GM23248 (cell line): ENCODE measurements around the gene PAFAH1B1. TPM values are rescaled to one million over a fixed set of nuclear protein-coding genes. Genes with fewer than 3 reads are reported as not detected.

Experiments used
- DNase-seq: peaks from one replicate; pipeline ENCODE4 v3.0.0-alpha.2; 2015
- H2AFZ ChIP-seq: fragments of 200-600 bp; sonication (generic); 2 replicates; pipeline ENCODE4 v1.6.1; 2016; ENCODE audit warnings: antibody characterized with exemption
- H3F3A ChIP-seq: fragments of 200-600 bp; sonication (generic); 2 replicates; pipeline ENCODE4 v1.6.1; 2016; ENCODE audit warnings: mild to moderate bottlenecking, antibody characterized with exemption, mixed run types; ENCODE audit not compliant: insufficient read depth
- H3K27ac ChIP-seq: fragments of 200-600 bp; sonication (generic); 2 replicates; pipeline ENCODE4 v1.5.1; 2016; ENCODE audit warnings: mild to moderate bottlenecking
- H3K27me3 ChIP-seq: fragments of 200-600 bp; sonication (generic); replicated peaks from 2 replicates; pipeline ENCODE4 v1.6.1; 2016; ENCODE audit warnings: mild to moderate bottlenecking; ENCODE audit not compliant: insufficient read depth
- H3K36me3 ChIP-seq: fragments of 200-600 bp; sonication (generic); 2 replicates; pipeline ENCODE4 v1.6.1; 2016; ENCODE audit warnings: low read depth, mild to moderate bottlenecking
- H3K4me1 ChIP-seq: fragments of 200-600 bp; sonication (generic); 2 replicates; pipeline ENCODE4 v1.6.1; 2016; ENCODE audit warnings: mild to moderate bottlenecking; ENCODE audit not compliant: insufficient read depth
- H3K4me2 ChIP-seq: fragments of 200-600 bp; sonication (generic); one replicate; pipeline ENCODE4 v1.6.1; 2016; ENCODE audit warnings: mild to moderate bottlenecking; ENCODE audit not compliant: unreplicated experiment
- H3K4me3 ChIP-seq: fragments of 200-600 bp; sonication (generic); 2 replicates; pipeline ENCODE4 v1.5.1; 2016; ENCODE audit warnings: mild to moderate bottlenecking
- H3K79me2 ChIP-seq: fragments of 200-600 bp; sonication (generic); 2 replicates; pipeline ENCODE4 v1.6.1; 2016; ENCODE audit warnings: mild to moderate bottlenecking; ENCODE audit not compliant: insufficient read depth
- H3K9ac ChIP-seq: fragments of 200-600 bp; sonication (generic); 2 replicates; pipeline ENCODE4 v1.6.1; 2016; ENCODE audit warnings: mild to moderate bottlenecking
- H3K9me2 ChIP-seq: fragments of 200-600 bp; sonication (generic); 2 replicates; pipeline ENCODE4 v1.6.1; 2016; ENCODE audit warnings: mixed run types, mild to moderate bottlenecking, moderate library complexity; ENCODE audit not compliant: insufficient read depth
- H3K9me3 ChIP-seq: fragments of 200-600 bp; sonication (generic); one replicate; pipeline ENCODE4 v1.6.1; 2017; ENCODE audit warnings: low read depth
- H4K20me1 ChIP-seq: fragments of 200-600 bp; sonication (generic); 2 replicates; pipeline ENCODE4 v1.6.0; 2016; ENCODE audit not compliant: insufficient read depth
- EZH2 ChIP-seq: fragments of 200-600 bp; sonication (generic); IDR thresholded peaks from 2 replicates; pipeline ENCODE4 v1.6.1; 2018; ENCODE audit warnings: antibody characterized with exemption, mild to moderate bottlenecking; ENCODE audit not compliant: insufficient read depth, poor library complexity, severe bottlenecking
- EZH2phosphoT487 ChIP-seq: fragments of 200-600 bp; sonication (generic); IDR thresholded peaks from 2 replicates; pipeline ENCODE4 v1.6.1; 2018; ENCODE audit warnings: antibody characterized with exemption, moderate library complexity, mild to moderate bottlenecking, low read depth; ENCODE audit not compliant: insufficient read depth
- WGBS, 2 experiments: methylation state at CpG; one replicate each; pipeline ENCODE4 v1.1.6; 2015 to 2017; ENCODE audit warnings: low lambda C conversion rate in 2 of 2, low coverage in 1 of 2; ENCODE audit errors: missing lambda C conversion rate in 2 of 2; 5-methylcytosine and 5-hydroxymethylcytosine counted together
- in situ Hi-C: fragments of 300-500 bp; cut with MboI; formaldehyde crosslinking; loops from 2 replicates; pipeline ENCODE4 v1.15.0; 2020
- polyA plus RNA-seq: library from polyadenylated mRNA; unstranded; fragments of >200 nt; fragmentation: Nextera tagmentation; extraction: Ambion mirVana; gene quantifications from 2 replicates; pipeline ENCODE4 v1.2.1, GENCODE V29; 2016
- total RNA-seq: library from RNA; depleted of rRNA; stranded (reverse); fragments of >200 nt; shearing (Covaris generic); gene quantifications from 2 replicates; pipeline ENCODE4 v1.2.3, GENCODE V29; 2014

Gene PAFAH1B1
- total and polyA plus RNA-seq, 2 experiments from 2014 or later, result 32.5 to 88.7 TPM

- Histone ChIP-seq H3K4me1 (peaks cover 16% of the 10 kb centered on the region), H3K4me3 (no peak overlapping the region), H3F3A (peaks cover 55% of the 10 kb centered on the region), H3K9me2 (no peaks in the 10 kb centered on the region), H2AFZ (no peak overlapping the region), H3K36me3 (peaks cover 66% of the 10 kb centered on the region), H3K27ac (no peak overlapping the region), H3K9ac (no peak overlapping the region), H3K9me3 (no peaks in the 10 kb centered on the region), H4K20me1 (peaks cover 5% of the 10 kb centered on the region; the same call in 1 of the 2 replicates), H3K79me2 (peaks cover 54% of the 10 kb centered on the region), H3K27me3 (no peaks in the 10 kb centered on the region), H3K4me2 (no peak overlapping the region)
- TF ChIP-seq EZH2phosphoT487, result no peak
- TF ChIP-seq EZH2, result no peak
- 80 to 81% methylated on average over 3 of the region's 3 CpGs for WGBS, 2 experiments
- in situ Hi-C loops, result no loop called here
- DNase-seq, result no peak
Measured at GRCh38 chr17:2682176-2682938, 88.9 kb downstream of the PAFAH1B1 start.

GRCh38 chr17:2683912-2684311 is 90.5 kb downstream of the PAFAH1B1 start:
- peaks cover 71% of the 10 kb centered on the region for H3F3A ChIP-seq
- H3K9me2 ChIP-seq, result no peaks in the 10 kb centered on the region
- no peak overlapping the region for H3K4me2 ChIP-seq
- in situ Hi-C loops, result no loop called here
- peaks cover 5% of the 10 kb centered on the region; the same call in 1 of the 2 replicates for H4K20me1 ChIP-seq
- no peak for DNase-seq
- no peak overlapping the region for H3K9ac ChIP-seq
- peaks cover 19% of the 10 kb centered on the region for H3K4me1 ChIP-seq
- H3K9me3 ChIP-seq, result no peaks in the 10 kb centered on the region
- peaks cover 42% of the 10 kb centered on the region for H3K79me2 ChIP-seq
- H2AFZ ChIP-seq, result no peak overlapping the region
- WGBS, 2 experiments, result 95 to 96% methylated on average over 8 of the region's 8 CpGs
- TF ChIP-seq EZH2phosphoT487 (no peak), EZH2 (no peak)
- peaks cover 59% of the 10 kb centered on the region for H3K36me3 ChIP-seq
- H3K27ac ChIP-seq, result no peak overlapping the region
- no peak overlapping the region for H3K4me3 ChIP-seq
- H3K27me3 ChIP-seq, result no peaks in the 10 kb centered on the region

DNA sequence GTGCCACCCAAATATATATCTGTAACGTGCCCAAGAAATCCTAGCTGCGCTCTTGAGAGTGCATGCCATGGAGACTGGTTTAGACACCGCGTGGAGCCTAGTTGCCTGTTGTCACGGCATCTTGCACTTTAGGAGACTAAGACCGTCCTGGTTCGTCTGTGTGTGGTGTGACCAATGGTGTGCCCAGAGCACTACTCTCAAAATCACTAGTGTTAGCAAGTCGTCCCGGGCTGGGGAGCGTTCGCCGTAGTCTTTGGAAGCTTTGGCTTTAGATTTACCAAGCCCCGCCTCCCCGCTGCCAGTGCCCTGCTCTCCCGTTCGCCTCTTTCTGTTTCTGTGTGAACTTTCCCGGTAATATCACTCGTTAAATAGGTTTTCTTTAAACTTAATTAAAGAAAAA is 91.1 kb downstream of the PAFAH1B1 start:
- H3F3A ChIP-seq, result peaks cover 75% of the 10 kb centered on the region
- H3K9ac ChIP-seq, result no peak overlapping the region
- peaks cover 35% of the 10 kb centered on the region for H3K79me2 ChIP-seq
- peaks cover 5% of the 10 kb centered on the region; the same call in 1 of the 2 replicates for H4K20me1 ChIP-seq
- peaks cover 19% of the 10 kb centered on the region for H3K4me1 ChIP-seq
- TF ChIP-seq EZH2 (no peak), EZH2phosphoT487 (no peak)
- H2AFZ ChIP-seq, result no peak overlapping the region
- in situ Hi-C loops, result no loop called here
- no peaks in the 10 kb centered on the region for H3K9me2 ChIP-seq
- H3K4me2 ChIP-seq, result no peak overlapping the region
- no peak overlapping the region for H3K27ac ChIP-seq
- no peaks in the 10 kb centered on the region for H3K9me3 ChIP-seq
- H3K36me3 ChIP-seq, result peaks cover 56% of the 10 kb centered on the region
- 87 to 92% methylated on average over 18 of the region's 18 CpGs for WGBS, 2 experiments
- DNase-seq, result no peak
- no peak overlapping the region for H3K4me3 ChIP-seq
- no peaks in the 10 kb centered on the region for H3K27me3 ChIP-seq

DNA sequence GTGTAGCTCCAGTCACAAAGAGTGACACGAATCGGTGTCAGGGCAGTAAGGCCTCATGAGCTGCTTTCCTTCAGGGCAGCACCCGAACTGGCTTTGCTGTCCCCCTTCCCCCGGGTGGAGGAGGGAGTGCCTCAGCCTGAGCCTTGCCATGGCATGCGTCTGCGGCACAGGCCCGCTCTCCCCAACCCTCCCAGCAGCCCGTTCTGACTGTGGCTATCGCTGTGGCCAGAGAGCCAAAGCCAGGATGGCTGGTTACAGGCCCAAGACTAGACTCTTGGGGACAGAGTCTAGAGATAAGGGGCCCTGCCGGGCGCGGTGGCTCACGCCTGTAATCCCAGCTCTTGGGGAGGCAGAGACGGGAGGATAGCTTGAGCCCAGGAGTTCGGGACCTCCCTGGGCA is 92.2 kb downstream of the PAFAH1B1 start:
- H3F3A ChIP-seq, result peaks cover 75% of the 10 kb centered on the region
- no peak overlapping the region for H3K4me3 ChIP-seq
- no peak for DNase-seq
- no peaks in the 10 kb centered on the region for H3K9me3 ChIP-seq
- H3K4me1 ChIP-seq, result peaks cover 19% of the 10 kb centered on the region
- no peaks in the 10 kb centered on the region for H3K27me3 ChIP-seq
- in situ Hi-C loops, result no loop called here
- H3K79me2 ChIP-seq, result peaks cover 24% of the 10 kb centered on the region
- peaks cover 45% of the 10 kb centered on the region for H3K36me3 ChIP-seq
- WGBS, 2 experiments, result 78 to 81% methylated on average over 15 of the region's 15 CpGs
- no peak overlapping the region for H3K4me2 ChIP-seq
- H4K20me1 ChIP-seq, result peaks cover 5% of the 10 kb centered on the region; the same call in 1 of the 2 replicates
- no peak overlapping the region for H3K27ac ChIP-seq
- H3K9me2 ChIP-seq, result no peaks in the 10 kb centered on the region
- no peak overlapping the region for H2AFZ ChIP-seq
- TF ChIP-seq EZH2 (no peak), EZH2phosphoT487 (no peak)
- no peak overlapping the region for H3K9ac ChIP-seq
